MM.1S (cell line): Measurements from ENCODE around the gene LRRC8E.
"Not testable (repeated sequence)": the region's sequence is repeated elsewhere in the genome, so short reads cannot be mapped to it uniquely, and the experiment has no call there.

Experiments used
- DNase-seq: peaks from one replicate; pipeline ENCODE4 v3.0.0-alpha.2; 2015
- H2AFZ ChIP-seq: fragments of 300-600 bp; sonication (generic); 2 replicates; pipeline ENCODE4 v1.6.0; 2016; ENCODE audit warnings: antibody characterized with exemption, low read length
- H3F3A ChIP-seq: fragments of 300-600 bp; sonication (generic); 2 replicates; pipeline ENCODE4 v1.6.1; 2016; ENCODE audit warnings: mild to moderate bottlenecking, antibody characterized with exemption, low read length, moderate library complexity, mixed read lengths; ENCODE audit not compliant: insufficient read depth
- H3K27ac ChIP-seq: fragments of 300-600 bp; sonication (generic); 2 replicates; pipeline ENCODE4 v1.5.1; 2016; ENCODE audit warnings: mild to moderate bottlenecking, low read length
- H3K27me3 ChIP-seq: fragments of 300-600 bp; sonication (generic); replicated peaks from 2 replicates; pipeline ENCODE4 v1.6.0; 2016; ENCODE audit warnings: low read length; ENCODE audit not compliant: insufficient read depth
- H3K36me3 ChIP-seq: fragments of 300-600 bp; sonication (generic); replicated peaks from 2 replicates; pipeline ENCODE4 v1.6.1; 2016; ENCODE audit warnings: mild to moderate bottlenecking, low read length, mixed read lengths; ENCODE audit not compliant: insufficient read depth
- H3K4me1 ChIP-seq: fragments of 300-600 bp; sonication (generic); 2 replicates; pipeline ENCODE4 v1.6.1; 2016; ENCODE audit warnings: low read length, mixed read lengths
- H3K4me2 ChIP-seq: fragments of 300-600 bp; sonication (generic); 2 replicates; pipeline ENCODE4 v1.6.0; 2016; ENCODE audit warnings: low read depth, low read length
- H3K4me3 ChIP-seq: fragments of 300-600 bp; sonication (generic); 2 replicates; pipeline ENCODE4 v1.5.1; 2016; ENCODE audit warnings: low read length, mixed read lengths
- H3K79me2 ChIP-seq: fragments of 300-600 bp; sonication (generic); 2 replicates; pipeline ENCODE4 v1.6.1; 2016; ENCODE audit warnings: mixed run types, low read length, mixed read lengths
- H3K9ac ChIP-seq: fragments of 300-600 bp; sonication (generic); 2 replicates; pipeline ENCODE4 v1.6.1; 2016; ENCODE audit warnings: low read length, mixed read lengths
- H3K9me2 ChIP-seq: fragments of 300-600 bp; sonication (generic); replicated peaks from 2 replicates; pipeline ENCODE4 v1.6.1; 2016; ENCODE audit warnings: mild to moderate bottlenecking, low read length, mixed read lengths; ENCODE audit not compliant: insufficient read depth
- H3K9me3 ChIP-seq: fragments of 300-600 bp; sonication (generic); replicated peaks from 2 replicates; pipeline ENCODE4 v1.6.1; 2016; ENCODE audit warnings: mild to moderate bottlenecking, low read length, mixed read lengths; ENCODE audit not compliant: insufficient read depth
- H4K20me1 ChIP-seq: fragments of 300-600 bp; sonication (generic); 2 replicates; pipeline ENCODE4 v1.6.1; 2016; ENCODE audit warnings: mild to moderate bottlenecking, low read length, moderate library complexity, mixed read lengths; ENCODE audit not compliant: insufficient read depth
- EZH2 ChIP-seq: fragments of 300-600 bp; sonication (generic); optimal IDR thresholded peaks from 2 replicates; pipeline ENCODE3; 2017; ENCODE audit warnings: low read depth, mild to moderate bottlenecking, antibody characterized with exemption, low read length, mixed read lengths
- EZH2phosphoT487 ChIP-seq: fragments of 300-600 bp; sonication (generic); IDR thresholded peaks from 2 replicates; pipeline ENCODE4 v1.6.1; 2018; ENCODE audit warnings: antibody characterized with exemption, low read length
- TF ChIP-seq, protein P1 (sequence below): fragments of 300-600 bp; sonication (generic); IDR thresholded peaks from 2 replicates; pipeline ENCODE4 v1.5.1; 2016; ENCODE audit warnings: antibody characterized with exemption, low read length, mixed read lengths

The LRRC8E gene

DNA sequence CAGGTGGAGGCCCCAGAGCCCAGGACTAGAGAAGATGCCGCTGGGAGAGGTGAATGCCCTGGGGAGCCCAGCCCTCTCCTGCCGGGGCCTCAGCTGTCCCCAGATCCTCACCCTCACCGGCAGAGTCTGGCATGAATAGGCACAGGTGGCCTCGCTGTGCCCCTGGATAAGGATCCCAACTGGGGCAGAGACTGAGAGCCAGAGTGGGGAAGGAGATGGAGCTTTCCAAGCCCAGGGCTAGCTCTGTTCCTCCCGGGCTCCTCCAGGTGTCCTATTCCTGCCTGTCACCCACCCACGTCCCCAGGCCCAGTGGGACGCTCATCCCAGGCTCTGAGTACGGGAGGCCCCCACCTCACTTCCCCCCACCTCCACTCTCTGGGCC lies 30.6 kb upstream of the LRRC8E start:
- Histone ChIP-seq H3K4me3 (no peak overlapping the region), H3F3A (no peaks in the 10 kb centered on the region), H3K79me2 (no peaks in the 10 kb centered on the region), H3K9me3 (no peaks in the 10 kb centered on the region), H3K36me3 (no peaks in the 10 kb centered on the region), H2AFZ (no peak overlapping the region), H3K4me1 (0 out of 2 replicates have a peak, but pooled peaks cover 3% of the 10 kb centered on the region), H3K9ac (no peak overlapping the region), H3K9me2 (no peaks in the 10 kb centered on the region), H3K27ac (no peak overlapping the region), H3K4me2 (no peak overlapping the region), H4K20me1 (no peaks in the 10 kb centered on the region), H3K27me3 (peaks cover 34% of the 10 kb centered on the region)
- no peak for DNase-seq
- TF ChIP-seq, protein P1, sequence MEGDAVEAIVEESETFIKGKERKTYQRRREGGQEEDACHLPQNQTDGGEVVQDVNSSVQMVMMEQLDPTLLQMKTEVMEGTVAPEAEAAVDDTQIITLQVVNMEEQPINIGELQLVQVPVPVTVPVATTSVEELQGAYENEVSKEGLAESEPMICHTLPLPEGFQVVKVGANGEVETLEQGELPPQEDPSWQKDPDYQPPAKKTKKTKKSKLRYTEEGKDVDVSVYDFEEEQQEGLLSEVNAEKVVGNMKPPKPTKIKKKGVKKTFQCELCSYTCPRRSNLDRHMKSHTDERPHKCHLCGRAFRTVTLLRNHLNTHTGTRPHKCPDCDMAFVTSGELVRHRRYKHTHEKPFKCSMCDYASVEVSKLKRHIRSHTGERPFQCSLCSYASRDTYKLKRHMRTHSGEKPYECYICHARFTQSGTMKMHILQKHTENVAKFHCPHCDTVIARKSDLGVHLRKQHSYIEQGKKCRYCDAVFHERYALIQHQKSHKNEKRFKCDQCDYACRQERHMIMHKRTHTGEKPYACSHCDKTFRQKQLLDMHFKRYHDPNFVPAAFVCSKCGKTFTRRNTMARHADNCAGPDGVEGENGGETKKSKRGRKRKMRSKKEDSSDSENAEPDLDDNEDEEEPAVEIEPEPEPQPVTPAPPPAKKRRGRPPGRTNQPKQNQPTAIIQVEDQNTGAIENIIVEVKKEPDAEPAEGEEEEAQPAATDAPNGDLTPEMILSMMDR, result no peak
- no peak for TF ChIP-seq EZH2phosphoT487
- no peak for TF ChIP-seq EZH2

DNA sequence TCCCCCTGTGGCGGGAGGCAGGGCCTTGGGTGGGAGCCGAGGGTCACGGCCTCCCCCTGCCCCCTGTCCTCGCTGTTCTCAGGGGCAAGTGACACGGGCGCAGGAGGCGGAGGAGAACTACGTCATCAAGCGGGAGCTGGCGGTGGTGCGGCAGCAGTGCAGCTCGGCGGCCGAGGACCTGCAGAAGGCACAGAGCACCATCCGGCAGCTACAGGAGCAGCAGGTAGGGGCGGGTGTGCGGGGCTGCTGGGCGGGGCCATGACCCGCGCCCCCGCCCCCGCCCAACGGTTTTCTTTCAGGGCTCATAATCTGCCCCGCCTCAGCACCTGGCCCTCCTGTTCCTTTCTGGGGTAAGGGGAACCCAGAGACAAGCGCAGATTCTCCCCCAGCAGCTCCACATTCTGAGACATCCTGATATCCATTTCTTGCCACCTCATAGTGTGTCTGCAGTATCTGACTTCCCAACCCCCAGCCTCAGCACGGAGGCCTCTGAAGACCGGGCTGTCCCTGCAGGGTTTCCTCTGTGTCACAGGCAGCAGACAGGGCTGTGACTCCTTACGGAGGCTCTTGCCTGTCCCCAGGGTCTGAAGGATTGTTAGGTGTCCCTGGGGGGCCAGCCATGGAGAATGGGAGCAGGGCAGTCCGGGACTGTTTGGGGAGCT lies 30.1 kb upstream of the LRRC8E start:
- DNase-seq, result no peak
- no peak overlapping the region for H3K4me3 ChIP-seq
- no peaks in the 10 kb centered on the region for H3K9me3 ChIP-seq
- H4K20me1 ChIP-seq, result no peaks in the 10 kb centered on the region
- H3K4me2 ChIP-seq, result no peak overlapping the region
- peaks cover 34% of the 10 kb centered on the region for H3K27me3 ChIP-seq
- no peak overlapping the region for H3K9ac ChIP-seq
- H3K36me3 ChIP-seq, result no peaks in the 10 kb centered on the region
- H3K79me2 ChIP-seq, result no peaks in the 10 kb centered on the region
- no peak overlapping the region for H2AFZ ChIP-seq
- H3K27ac ChIP-seq, result no peak overlapping the region
- no peaks in the 10 kb centered on the region for H3F3A ChIP-seq
- no peak for TF ChIP-seq EZH2phosphoT487
- TF ChIP-seq, protein P1, result no peak
- no peak for TF ChIP-seq EZH2
- 0 out of 2 replicates have a peak, but pooled peaks cover 3% of the 10 kb centered on the region for H3K4me1 ChIP-seq
- no peaks in the 10 kb centered on the region for H3K9me2 ChIP-seq

DNA sequence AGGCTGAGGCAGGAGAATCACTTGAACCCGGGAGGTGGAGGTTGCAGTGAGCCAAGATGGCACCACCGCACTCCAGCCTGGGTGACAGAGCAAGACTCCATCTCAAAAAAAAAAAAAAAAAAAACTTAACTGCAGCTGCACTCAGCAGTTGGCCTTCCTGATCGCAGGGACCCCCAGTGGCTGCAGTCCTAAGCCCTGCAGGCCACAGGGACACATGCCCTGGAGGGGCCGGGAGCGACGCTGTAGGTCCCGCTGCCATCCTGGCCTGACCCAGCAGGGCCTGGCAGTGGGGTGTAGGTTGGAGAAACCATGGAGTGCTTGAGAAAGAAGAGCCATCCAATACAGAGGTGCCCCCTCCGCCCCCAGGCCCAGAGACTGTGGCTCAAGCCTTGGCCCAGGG lies 29.2 kb upstream of the LRRC8E start:
- H3K9ac ChIP-seq, H3F3A ChIP-seq: not testable (repeated sequence)

More for the DNA sequence above, 29.2 kb upstream of the LRRC8E start:
- H3K9me3 ChIP-seq, H3K27ac ChIP-seq, H3K4me1 ChIP-seq, H3K4me2 ChIP-seq, H2AFZ ChIP-seq, H3K36me3 ChIP-seq, H3K4me3 ChIP-seq, DNase-seq, H4K20me1 ChIP-seq, H3K79me2 ChIP-seq, H3K9me2 ChIP-seq: not testable (repeated sequence)
- H3K27me3 ChIP-seq, result peaks cover 42% of the 10 kb centered on the region
